NCI-H460 (cell line): Measurements from ENCODE around the gene SBNO2. TPM values are rescaled to one million over a fixed set of nuclear protein-coding genes. Genes with fewer than 3 reads are reported as not detected.

Source experiments
- DNase-seq: peaks from one replicate; pipeline ENCODE4 v3.0.0-alpha.2; 2016; ENCODE audit warnings: low read depth; ENCODE audit errors: extremely low read depth
- total RNA-seq: library from RNA; depleted of rRNA; stranded (reverse); fragments of >200 nt; shearing (Covaris generic); gene quantifications from 2 replicates; pipeline ENCODE4 v1.2.3, GENCODE V29; 2014

The SBNO2 gene
- total RNA-seq, 1 experiment from 2014 or later = 28.0 TPM

- DNase-seq = no peak
Observed at GRCh38 chr19:1156830-1157615, 17.0 kb downstream of the SBNO2 start.

GRCh38 chr19:1156305-1156801, 17.7 kb downstream of the SBNO2 start:
- DNase-seq = no peak

- DNase-seq = no peak
Observed at GRCh38 chr19:1155352-1156304, 18.4 kb downstream of the SBNO2 start.

- peak; percentile 67 for DNase-seq
Observed at GRCh38 chr19:1154731-1155351, 19.2 kb downstream of the SBNO2 start.

- DNase-seq = no peak
Observed at GRCh38 chr19:1153891-1154730, 20.0 kb downstream of the SBNO2 start.

GRCh38 chr19:1151917-1152587, 22.0 kb downstream of the SBNO2 start:
- no peak for DNase-seq

- no peak for DNase-seq
Observed at GRCh38 chr19:1151037-1151724, 22.9 kb downstream of the SBNO2 start.

- no peak for DNase-seq
Observed at GRCh38 chr19:1150333-1151036, 23.6 kb downstream of the SBNO2 start.

GRCh38 chr19:1149259-1150045, 24.6 kb downstream of the SBNO2 start:
- DNase-seq = no peak

- DNase-seq = no peak
Observed at GRCh38 chr19:1147934-1148549, 26.0 kb downstream of the SBNO2 start.

GRCh38 chr19:1146858-1147780, 26.9 kb downstream of the SBNO2 start:
- DNase-seq = no peak

GRCh38 chr19:1146412-1146699, 27.7 kb downstream of the SBNO2 start:
- DNase-seq = no peak

GRCh38 chr19:1145635-1146411, 28.2 kb downstream of the SBNO2 start:
- DNase-seq = no peak

GRCh38 chr19:1144741-1145140, 29.3 kb downstream of the SBNO2 start:
- no peak for DNase-seq

GRCh38 chr19:1143828-1144399, 30.2 kb downstream of the SBNO2 start:
- DNase-seq = no peak
